ENCODE results near the gene DYNLT2B.

DYNLT2B gene

GRCh38 chr3:196323016-196323415 is 5.0 kb upstream of the DYNLT2B start:
- TF ChIP-seq POLR2AphosphoS5 (IDR thresholded peaks at IDR 0.05; ENCODE audit: low read depth, low read length) = no peak

- TF ChIP-seq POLR2AphosphoS5 (IDR thresholded peaks at IDR 0.05; ENCODE audit: low read depth, low read length) (no peak), TAF1 (IDR thresholded peaks at IDR 0.05; ENCODE audit: borderline replicate concordance, insufficient read depth, low read length) (no peak), REST (IDR thresholded peaks at IDR 0.05; ENCODE audit: insufficient read depth in 1 of 2, low read depth in 2 of 2, low read length in 2 of 2) (no peak), SIN3A (IDR thresholded peaks at IDR 0.05; ENCODE audit: borderline replicate concordance, insufficient read depth, low read length) (no peak), FOXP2 (optimal IDR thresholded peaks at IDR 0.05; ENCODE audit: borderline replicate concordance, extremely low read depth, extremely low read length, insufficient read depth) (no peak)
Observed at GRCh38 chr3:196321162-196321561, 3.1 kb upstream of the DYNLT2B start.

GRCh38 chr3:196320137-196320536 is 2.1 kb upstream of the DYNLT2B start:
- TF ChIP-seq SIN3A (IDR thresholded peaks at IDR 0.05; ENCODE audit: borderline replicate concordance, insufficient read depth, low read length) (no peak), FOXP2 (optimal IDR thresholded peaks at IDR 0.05; ENCODE audit: borderline replicate concordance, extremely low read depth, extremely low read length, insufficient read depth) (no peak), POLR2AphosphoS5 (IDR thresholded peaks at IDR 0.05; ENCODE audit: low read depth, low read length) (no peak), REST (IDR thresholded peaks at IDR 0.05; ENCODE audit: insufficient read depth in 1 of 2, low read depth in 2 of 2, low read length in 2 of 2) (no peak), TAF1 (IDR thresholded peaks at IDR 0.05; ENCODE audit: borderline replicate concordance, insufficient read depth, low read length) (no peak)

- TF ChIP-seq SIN3A (IDR thresholded peaks at IDR 0.05; ENCODE audit: borderline replicate concordance, insufficient read depth, low read length) (no peak), REST (IDR thresholded peaks at IDR 0.05; ENCODE audit: insufficient read depth in 1 of 2, low read depth in 2 of 2, low read length in 2 of 2) (no peak), FOXP2 (optimal IDR thresholded peaks at IDR 0.05; ENCODE audit: borderline replicate concordance, extremely low read depth, extremely low read length, insufficient read depth) (no peak), POLR2AphosphoS5 (IDR thresholded peaks at IDR 0.05; ENCODE audit: low read depth, low read length) (no peak), TAF1 (IDR thresholded peaks at IDR 0.05; ENCODE audit: borderline replicate concordance, insufficient read depth, low read length) (no peak)
Observed at GRCh38 chr3:196315821-196316220, 2.2 kb downstream of the DYNLT2B start.

- no peak for TF ChIP-seq REST (IDR thresholded peaks at IDR 0.05; ENCODE audit: insufficient read depth in 1 of 2, low read depth in 2 of 2, low read length in 2 of 2)
- no peak for TF ChIP-seq TAF1 (IDR thresholded peaks at IDR 0.05; ENCODE audit: borderline replicate concordance, insufficient read depth, low read length)
- TF ChIP-seq FOXP2 (optimal IDR thresholded peaks at IDR 0.05; ENCODE audit: borderline replicate concordance, extremely low read depth, extremely low read length, insufficient read depth) = no peak
- TF ChIP-seq SIN3A (IDR thresholded peaks at IDR 0.05; ENCODE audit: borderline replicate concordance, insufficient read depth, low read length) = no peak
- no peak for TF ChIP-seq POLR2AphosphoS5 (IDR thresholded peaks at IDR 0.05; ENCODE audit: low read depth, low read length)
Observed at GRCh38 chr3:196314597-196314996, 3.4 kb downstream of the DYNLT2B start.
